ENCODE data around the gene AMOTL1. TPM values are rescaled to one million over a fixed set of nuclear protein-coding genes. Genes with fewer than 3 reads are reported as not detected.

AMOTL1 gene
- total RNA-seq, 1 donor from 2014 or later: 79.3 TPM

GRCh38 chr11:94866231-94866822 lies 98.2 kb downstream of the AMOTL1 start:
- no peaks in the 10 kb centered on the region for H3K27me3 ChIP-seq (ENCODE audit: control insufficient read depth in 3 of 3, insufficient read depth in 3 of 3, low read length in 3 of 3)
- no peak overlapping the region for H3K4me3 ChIP-seq (ENCODE audit: low read length in 3 of 3)
- H3K4me1 ChIP-seq (ENCODE audit: control insufficient read depth in 3 of 3, insufficient read depth in 3 of 3, low read length in 3 of 3): peaks cover 0 to 7% (median 5%) of the 10 kb centered on the region in 3 donors
- H3K36me3 ChIP-seq (ENCODE audit: control insufficient read depth in 3 of 3, insufficient read depth in 3 of 3, low read length in 3 of 3): peaks cover 71 to 79% (median 76%) of the 10 kb centered on the region in 3 donors
- H3K27ac ChIP-seq (ENCODE audit: low read depth, low read length): no peak overlapping the region
- H3K9me3 ChIP-seq (ENCODE audit: control insufficient read depth in 3 of 3, low read length in 3 of 3): no peaks in the 10 kb centered on the region
- H3K9ac ChIP-seq (ENCODE audit: low read depth in 1 of 3, low read length in 3 of 3): no peak overlapping the region

- no peak overlapping the region for H3K9ac ChIP-seq (ENCODE audit: low read depth in 1 of 3, low read length in 3 of 3)
- no peaks in the 10 kb centered on the region for H3K4me1 ChIP-seq (ENCODE audit: control insufficient read depth in 3 of 3, insufficient read depth in 3 of 3, low read length in 3 of 3)
- no peaks in the 10 kb centered on the region for H3K9me3 ChIP-seq (ENCODE audit: control insufficient read depth in 3 of 3, low read length in 3 of 3)
- no peak overlapping the region for H3K4me3 ChIP-seq (ENCODE audit: low read length in 3 of 3)
- H3K27ac ChIP-seq (ENCODE audit: low read depth, low read length): no peak overlapping the region
- peaks cover 78 to 80% (median 79%) of the 10 kb centered on the region in 3 donors for H3K36me3 ChIP-seq (ENCODE audit: control insufficient read depth in 3 of 3, insufficient read depth in 3 of 3, low read length in 3 of 3)
- no peaks in the 10 kb centered on the region for H3K27me3 ChIP-seq (ENCODE audit: control insufficient read depth in 3 of 3, insufficient read depth in 3 of 3, low read length in 3 of 3)
These were observed 99.0 kb downstream of the AMOTL1 start for GRCh38 chr11:94866936-94867795.

- H3K27me3 ChIP-seq (ENCODE audit: control insufficient read depth in 3 of 3, insufficient read depth in 3 of 3, low read length in 3 of 3): no peaks in the 10 kb centered on the region
- H3K27ac ChIP-seq (ENCODE audit: low read depth, low read length): no peak overlapping the region
- no peak overlapping the region for H3K9ac ChIP-seq (ENCODE audit: low read depth in 1 of 3, low read length in 3 of 3)
- H3K9me3 ChIP-seq (ENCODE audit: control insufficient read depth in 3 of 3, low read length in 3 of 3): no peaks in the 10 kb centered on the region
- no peak overlapping the region for H3K4me3 ChIP-seq (ENCODE audit: low read length in 3 of 3)
- peaks cover 3 to 6% (median 3%) of the 10 kb centered on the region in 3 donors for H3K4me1 ChIP-seq (ENCODE audit: control insufficient read depth in 3 of 3, insufficient read depth in 3 of 3, low read length in 3 of 3)
- H3K36me3 ChIP-seq (ENCODE audit: control insufficient read depth in 3 of 3, insufficient read depth in 3 of 3, low read length in 3 of 3): peaks cover 83 to 92% (median 88%) of the 10 kb centered on the region in 3 donors
These were observed 100.3 kb downstream of the AMOTL1 start for GRCh38 chr11:94868468-94868867.

GRCh38 chr11:94869186-94869585 lies 101.0 kb downstream of the AMOTL1 start:
- Histone ChIP-seq H3K27me3 (ENCODE audit: control insufficient read depth in 3 of 3, insufficient read depth in 3 of 3, low read length in 3 of 3) (no peaks in the 10 kb centered on the region), H3K4me3 (ENCODE audit: low read length in 3 of 3) (no peak overlapping the region), H3K9ac (ENCODE audit: low read depth in 1 of 3, low read length in 3 of 3) (no peak overlapping the region), H3K9me3 (ENCODE audit: control insufficient read depth in 3 of 3, low read length in 3 of 3) (no peaks in the 10 kb centered on the region), H3K4me1 (ENCODE audit: control insufficient read depth in 3 of 3, insufficient read depth in 3 of 3, low read length in 3 of 3) (peaks cover 10 to 13% (median 10%) of the 10 kb centered on the region in 3 donors), H3K36me3 (ENCODE audit: control insufficient read depth in 3 of 3, insufficient read depth in 3 of 3, low read length in 3 of 3) (peaks cover 80 to 90% (median 88%) of the 10 kb centered on the region in 3 donors), H3K27ac (ENCODE audit: low read depth, low read length) (no peak overlapping the region)

- H3K9ac ChIP-seq (ENCODE audit: low read depth in 1 of 3, low read length in 3 of 3): no peak overlapping the region
- H3K27me3 ChIP-seq (ENCODE audit: control insufficient read depth in 3 of 3, insufficient read depth in 3 of 3, low read length in 3 of 3): no peaks in the 10 kb centered on the region
- peaks cover 14 to 17% (median 15%) of the 10 kb centered on the region in 3 donors for H3K4me1 ChIP-seq (ENCODE audit: control insufficient read depth in 3 of 3, insufficient read depth in 3 of 3, low read length in 3 of 3)
- H3K9me3 ChIP-seq (ENCODE audit: control insufficient read depth in 3 of 3, low read length in 3 of 3): no peaks in the 10 kb centered on the region
- no peak overlapping the region for H3K4me3 ChIP-seq (ENCODE audit: low read length in 3 of 3)
- no peak overlapping the region for H3K27ac ChIP-seq (ENCODE audit: low read depth, low read length)
- peaks cover 68 to 89% (median 84%) of the 10 kb centered on the region in 3 donors for H3K36me3 ChIP-seq (ENCODE audit: control insufficient read depth in 3 of 3, insufficient read depth in 3 of 3, low read length in 3 of 3)
These were observed 102.3 kb downstream of the AMOTL1 start for GRCh38 chr11:94870422-94870821.

- H3K27me3 ChIP-seq (ENCODE audit: control insufficient read depth in 3 of 3, insufficient read depth in 3 of 3, low read length in 3 of 3): no peaks in the 10 kb centered on the region
- H3K9me3 ChIP-seq (ENCODE audit: control insufficient read depth in 3 of 3, low read length in 3 of 3): no peaks in the 10 kb centered on the region
- no peak overlapping the region for H3K9ac ChIP-seq (ENCODE audit: low read depth in 1 of 3, low read length in 3 of 3)
- no peak overlapping the region for H3K27ac ChIP-seq (ENCODE audit: low read depth, low read length)
- peaks cover 15 to 17% (median 17%) of the 10 kb centered on the region in 3 donors for H3K4me1 ChIP-seq (ENCODE audit: control insufficient read depth in 3 of 3, insufficient read depth in 3 of 3, low read length in 3 of 3)
- no peak overlapping the region for H3K4me3 ChIP-seq (ENCODE audit: low read length in 3 of 3)
- peaks cover 58 to 91% (median 84%) of the 10 kb centered on the region in 3 donors for H3K36me3 ChIP-seq (ENCODE audit: control insufficient read depth in 3 of 3, insufficient read depth in 3 of 3, low read length in 3 of 3)
These were observed 103.5 kb downstream of the AMOTL1 start for GRCh38 chr11:94871491-94872185.

- H3K4me1 ChIP-seq (ENCODE audit: control insufficient read depth in 3 of 3, insufficient read depth in 3 of 3, low read length in 3 of 3): peaks cover 17 to 20% (median 20%) of the 10 kb centered on the region in 3 donors
- peaks cover 47 to 88% (median 82%) of the 10 kb centered on the region in 3 donors for H3K36me3 ChIP-seq (ENCODE audit: control insufficient read depth in 3 of 3, insufficient read depth in 3 of 3, low read length in 3 of 3)
- H3K27ac ChIP-seq (ENCODE audit: low read depth, low read length): no peak overlapping the region
- H3K9ac ChIP-seq (ENCODE audit: low read depth in 1 of 3, low read length in 3 of 3): peak overlapping the region in 2 of 3 donors; percentile 8 to 47
- H3K27me3 ChIP-seq (ENCODE audit: control insufficient read depth in 3 of 3, insufficient read depth in 3 of 3, low read length in 3 of 3): no peaks in the 10 kb centered on the region
- no peaks in the 10 kb centered on the region for H3K9me3 ChIP-seq (ENCODE audit: control insufficient read depth in 3 of 3, low read length in 3 of 3)
- H3K4me3 ChIP-seq (ENCODE audit: low read length in 3 of 3): no peak overlapping the region
These were observed 105.9 kb downstream of the AMOTL1 start for GRCh38 chr11:94873916-94874540.

GRCh38 chr11:94876222-94876621 lies 108.1 kb downstream of the AMOTL1 start:
- H3K4me3 ChIP-seq (ENCODE audit: low read length in 3 of 3): no peak overlapping the region
- peaks cover 17 to 20% (median 20%) of the 10 kb centered on the region in 3 donors for H3K4me1 ChIP-seq (ENCODE audit: control insufficient read depth in 3 of 3, insufficient read depth in 3 of 3, low read length in 3 of 3)
- H3K9me3 ChIP-seq (ENCODE audit: control insufficient read depth in 3 of 3, low read length in 3 of 3): no peaks in the 10 kb centered on the region
- H3K9ac ChIP-seq (ENCODE audit: low read depth in 1 of 3, low read length in 3 of 3): no peak overlapping the region
- peaks cover 28 to 86% (median 79%) of the 10 kb centered on the region in 3 donors for H3K36me3 ChIP-seq (ENCODE audit: control insufficient read depth in 3 of 3, insufficient read depth in 3 of 3, low read length in 3 of 3)
- H3K27me3 ChIP-seq (ENCODE audit: control insufficient read depth in 3 of 3, insufficient read depth in 3 of 3, low read length in 3 of 3): no peaks in the 10 kb centered on the region
- H3K27ac ChIP-seq (ENCODE audit: low read depth, low read length): no peak overlapping the region

- Histone ChIP-seq H3K4me3 (ENCODE audit: low read length in 3 of 3) (no peak overlapping the region), H3K27me3 (ENCODE audit: control insufficient read depth in 3 of 3, insufficient read depth in 3 of 3, low read length in 3 of 3) (no peaks in the 10 kb centered on the region), H3K9ac (ENCODE audit: low read depth in 1 of 3, low read length in 3 of 3) (no peak overlapping the region), H3K9me3 (ENCODE audit: control insufficient read depth in 3 of 3, low read length in 3 of 3) (no peaks in the 10 kb centered on the region), H3K36me3 (ENCODE audit: control insufficient read depth in 3 of 3, insufficient read depth in 3 of 3, low read length in 3 of 3) (peaks cover 26 to 87% (median 76%) of the 10 kb centered on the region in 3 donors), H3K27ac (ENCODE audit: low read depth, low read length) (no peak overlapping the region), H3K4me1 (ENCODE audit: control insufficient read depth in 3 of 3, insufficient read depth in 3 of 3, low read length in 3 of 3) (peaks cover 17 to 20% (median 20%) of the 10 kb centered on the region in 3 donors)
These were observed 108.7 kb downstream of the AMOTL1 start for GRCh38 chr11:94876645-94877442.
